Measurements from ENCODE around the gene TAGLN.

TAGLN gene

GRCh38 chr11:117217141-117218084, 18.2 kb downstream of the TAGLN start:
- DNase-seq, result no peak

- DNase-seq, result no peak
Observed at GRCh38 chr11:117218133-117218915, 19.2 kb downstream of the TAGLN start.

GRCh38 chr11:117219001-117219400, 19.8 kb downstream of the TAGLN start:
- no peak for DNase-seq

DNA sequence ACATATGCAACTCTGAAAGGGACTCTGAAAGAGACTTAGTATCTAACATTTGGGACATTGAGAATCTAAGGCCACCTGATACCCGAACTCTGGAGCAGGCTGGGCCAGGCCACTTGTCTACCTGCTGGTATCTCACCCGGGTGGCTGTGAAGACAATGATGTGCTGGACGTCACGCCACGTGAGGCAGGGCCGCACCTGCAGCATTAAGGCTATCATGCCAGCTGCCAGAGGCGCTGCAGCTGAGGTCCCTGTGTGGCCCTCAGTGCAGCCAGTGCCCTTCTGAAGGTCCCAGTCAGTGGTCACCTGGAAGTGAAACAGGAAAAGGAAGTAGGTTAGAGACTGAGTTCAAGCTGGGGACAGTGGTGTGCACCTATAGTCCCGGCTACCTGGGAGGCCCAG, 20.3 kb downstream of the TAGLN start:
- DNase-seq, result no peak

GRCh38 chr11:117219995-117220394, 20.8 kb downstream of the TAGLN start:
- no peak for DNase-seq

GRCh38 chr11:117220568-117220967, 21.4 kb downstream of the TAGLN start:
- DNase-seq, result no peak

- no peak for DNase-seq
Observed at GRCh38 chr11:117220999-117221774, 22.0 kb downstream of the TAGLN start.

- DNase-seq, result no peak
Observed at GRCh38 chr11:117221775-117222517, 22.8 kb downstream of the TAGLN start.

DNA sequence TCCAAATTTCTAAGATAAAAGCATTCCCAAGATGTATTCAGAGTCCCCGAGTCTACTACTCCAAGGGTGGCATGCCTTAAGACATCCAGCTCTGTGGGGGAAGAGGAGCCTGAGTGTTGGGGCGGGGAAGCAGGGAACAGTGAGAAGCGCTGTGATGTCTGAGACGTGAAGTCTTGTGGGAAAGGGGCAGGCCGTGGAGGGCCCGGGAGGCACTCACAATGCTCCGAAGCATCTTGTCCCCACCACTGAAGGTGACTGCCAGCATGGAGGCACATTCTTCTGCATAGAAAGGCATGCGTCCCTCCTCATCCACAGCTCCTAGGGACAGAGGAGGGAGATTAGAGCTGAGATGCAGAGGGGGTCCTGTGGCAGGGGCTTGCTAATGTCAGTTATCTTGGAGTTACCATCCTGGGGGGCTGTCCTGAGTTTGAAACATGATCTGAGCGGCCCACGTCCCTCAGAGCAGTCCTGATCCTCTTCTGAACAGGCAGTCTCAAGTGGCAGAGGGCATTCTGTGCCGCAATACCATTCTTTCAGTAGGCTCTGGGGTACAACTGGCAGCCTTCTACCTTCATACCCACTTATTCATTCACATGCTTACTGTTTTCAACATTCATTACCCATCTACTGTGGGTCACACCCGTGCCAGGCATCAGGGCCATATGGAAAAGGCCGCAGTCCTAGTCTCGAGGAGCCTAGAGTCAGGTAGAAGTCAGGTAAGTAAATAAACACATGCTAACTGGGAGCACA, 24.0 kb downstream of the TAGLN start:
- DNase-seq, result no peak

GRCh38 chr11:117223741-117224689, 24.8 kb downstream of the TAGLN start:
- no peak for DNase-seq

GRCh38 chr11:117225553-117226170, 26.5 kb downstream of the TAGLN start:
- DNase-seq, result no peak

DNA sequence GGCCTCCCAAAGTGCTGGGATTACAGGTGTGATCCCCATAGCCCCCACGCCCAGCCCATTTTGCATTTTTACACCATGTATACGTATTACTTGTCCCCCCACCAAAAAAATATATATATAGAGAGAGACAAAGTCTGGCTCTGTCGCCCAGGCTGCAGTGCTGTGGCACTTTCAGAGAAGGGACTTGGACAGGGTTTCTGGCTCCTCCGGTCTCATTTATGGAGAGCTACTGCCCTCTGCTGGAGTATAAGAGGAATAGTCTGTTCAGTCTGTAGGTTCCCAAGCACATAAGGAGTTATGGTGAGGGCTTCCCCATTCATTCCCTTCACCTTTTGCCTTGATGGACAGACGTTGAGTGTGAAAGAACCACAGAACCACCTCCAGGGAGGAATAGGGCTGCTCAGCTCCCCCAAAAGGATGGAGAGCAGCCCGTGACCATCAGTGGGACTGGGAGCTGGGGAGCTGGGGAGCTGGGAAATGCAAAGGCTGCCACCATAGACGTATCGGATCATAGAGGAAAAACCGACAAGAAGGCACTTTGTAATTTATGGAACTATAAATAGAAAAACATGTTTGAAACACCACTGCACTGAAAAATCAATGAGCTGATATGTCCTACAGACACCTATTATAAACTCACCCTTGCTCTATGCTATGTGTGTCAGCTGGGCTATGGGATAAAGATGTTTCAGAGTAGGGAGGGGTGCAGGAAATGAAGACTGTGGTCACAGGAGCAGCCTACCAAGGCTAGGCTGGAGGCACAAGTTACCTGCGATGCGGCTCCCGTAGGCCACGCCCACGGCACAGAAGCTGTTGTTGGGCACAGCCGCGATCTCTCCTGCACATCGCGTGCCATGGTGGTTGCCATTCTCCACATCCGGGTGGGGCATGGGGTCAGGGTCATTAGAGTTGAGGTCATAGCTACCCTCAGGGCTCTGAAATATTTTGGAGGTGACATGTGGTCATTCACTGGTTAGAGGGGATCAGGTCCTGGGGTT, 27.5 kb downstream of the TAGLN start:
- DNase-seq, result no peak

GRCh38 chr11:117228091-117228490, 28.9 kb downstream of the TAGLN start:
- no peak for DNase-seq

- no peak for DNase-seq
Observed at GRCh38 chr11:117229411-117229810, 30.2 kb downstream of the TAGLN start.

GRCh38 chr11:117229931-117230285, 30.7 kb downstream of the TAGLN start:
- DNase-seq, result no peak

GRCh38 chr11:117230286-117230961, 31.3 kb downstream of the TAGLN start:
- no peak for DNase-seq

GRCh38 chr11:117230999-117231841, 32.0 kb downstream of the TAGLN start:
- DNase-seq, result no peak
